ENCODE measurements around the gene MAPKAP1.

MAPKAP1 gene

GRCh38 chr9:125505988-125506438 is 201.0 kb downstream of the MAPKAP1 start:
- no peak overlapping the region for H2AFZ ChIP-seq (ENCODE audit: low read depth, low read length)
- H3K27me3 ChIP-seq (ENCODE audit: insufficient read depth, low read length, poor library complexity), result no peaks in the 10 kb centered on the region
- no peaks in the 10 kb centered on the region for H3K4me1 ChIP-seq (ENCODE audit: insufficient read depth, low read length)
- H3K36me3 ChIP-seq (ENCODE audit: insufficient read depth, low read length), result 0 out of 2 replicates have a peak, but pooled peaks cover 4% of the 10 kb centered on the region
- H3K4me3 ChIP-seq (ENCODE audit: low read depth in 1 of 2, low read length in 2 of 2), result no peak overlapping the region
- no peak for TF ChIP-seq CTCF (IDR thresholded peaks at IDR 0.05; ENCODE audit: borderline replicate concordance, extremely low read depth, low read length, poor library complexity, severe bottlenecking)
- no peak for TF ChIP-seq EZH2 (IDR thresholded peaks at IDR 0.05; ENCODE audit: borderline replicate concordance, low read depth, low read length, severe bottlenecking)
- no peak overlapping the region for H3K27ac ChIP-seq (ENCODE audit: low read length)
- no peak overlapping the region for H3K4me2 ChIP-seq (ENCODE audit: insufficient read depth, low read length)
- H4K20me1 ChIP-seq (ENCODE audit: insufficient read depth, low read length), result no peaks in the 10 kb centered on the region
- no peaks in the 10 kb centered on the region for H3K79me2 ChIP-seq (ENCODE audit: insufficient read depth, low read length)
- H3K9me3 ChIP-seq (ENCODE audit: insufficient read depth, low read length, severe bottlenecking), result no peaks in the 10 kb centered on the region
- ATAC-seq (ENCODE audit: insufficient read depth, low read depth) (no peak), DNase-seq (no peak)
- no peak overlapping the region for H3K9ac ChIP-seq (ENCODE audit: low read depth, low read length)

GRCh38 chr9:125504616-125505015 is 202.4 kb downstream of the MAPKAP1 start:
- no peaks in the 10 kb centered on the region for H3K27me3 ChIP-seq (ENCODE audit: insufficient read depth, low read length, poor library complexity)
- no peaks in the 10 kb centered on the region for H4K20me1 ChIP-seq (ENCODE audit: insufficient read depth, low read length)
- DNase-seq (no peak), ATAC-seq (ENCODE audit: insufficient read depth, low read depth) (no peak)
- H3K27ac ChIP-seq (ENCODE audit: low read length), result no peak overlapping the region
- no peak overlapping the region for H3K9ac ChIP-seq (ENCODE audit: low read depth, low read length)
- H3K4me2 ChIP-seq (ENCODE audit: insufficient read depth, low read length), result no peak overlapping the region
- no peaks in the 10 kb centered on the region for H3K4me1 ChIP-seq (ENCODE audit: insufficient read depth, low read length)
- TF ChIP-seq EZH2 (IDR thresholded peaks at IDR 0.05; ENCODE audit: borderline replicate concordance, low read depth, low read length, severe bottlenecking) (no peak), CTCF (IDR thresholded peaks at IDR 0.05; ENCODE audit: borderline replicate concordance, extremely low read depth, low read length, poor library complexity, severe bottlenecking) (no peak)
- 0 out of 2 replicates have a peak, but pooled peaks cover 4% of the 10 kb centered on the region for H3K36me3 ChIP-seq (ENCODE audit: insufficient read depth, low read length)
- no peak overlapping the region for H2AFZ ChIP-seq (ENCODE audit: low read depth, low read length)
- no peaks in the 10 kb centered on the region for H3K79me2 ChIP-seq (ENCODE audit: insufficient read depth, low read length)
- no peak overlapping the region for H3K4me3 ChIP-seq (ENCODE audit: low read depth in 1 of 2, low read length in 2 of 2)
- H3K9me3 ChIP-seq (ENCODE audit: insufficient read depth, low read length, severe bottlenecking), result no peaks in the 10 kb centered on the region

- Histone ChIP-seq H3K4me1 (ENCODE audit: insufficient read depth, low read length) (no peaks in the 10 kb centered on the region), H3K4me3 (ENCODE audit: low read depth in 1 of 2, low read length in 2 of 2) (no peak overlapping the region), H3K79me2 (ENCODE audit: insufficient read depth, low read length) (no peaks in the 10 kb centered on the region), H3K27me3 (ENCODE audit: insufficient read depth, low read length, poor library complexity) (no peaks in the 10 kb centered on the region), H3K9ac (ENCODE audit: low read depth, low read length) (no peak overlapping the region), H3K9me3 (ENCODE audit: insufficient read depth, low read length, severe bottlenecking) (no peaks in the 10 kb centered on the region), H3K4me2 (ENCODE audit: insufficient read depth, low read length) (no peak overlapping the region), H2AFZ (ENCODE audit: low read depth, low read length) (no peak overlapping the region), H4K20me1 (ENCODE audit: insufficient read depth, low read length) (no peaks in the 10 kb centered on the region), H3K27ac (ENCODE audit: low read length) (no peak overlapping the region), H3K36me3 (ENCODE audit: insufficient read depth, low read length) (no peaks in the 10 kb centered on the region; the same call in 1 of the 2 replicates)
- no peak for DNase-seq
- no peak for ATAC-seq (ENCODE audit: insufficient read depth, low read depth)
- TF ChIP-seq CTCF (IDR thresholded peaks at IDR 0.05; ENCODE audit: borderline replicate concordance, extremely low read depth, low read length, poor library complexity, severe bottlenecking), result no peak
- no peak for TF ChIP-seq EZH2 (IDR thresholded peaks at IDR 0.05; ENCODE audit: borderline replicate concordance, low read depth, low read length, severe bottlenecking)
Measured at GRCh38 chr9:125497906-125498305, 209.1 kb downstream of the MAPKAP1 start.

GRCh38 chr9:125497478-125497877 is 209.5 kb downstream of the MAPKAP1 start:
- H3K9ac ChIP-seq (ENCODE audit: low read depth, low read length), result no peak overlapping the region
- H3K36me3 ChIP-seq (ENCODE audit: insufficient read depth, low read length), result no peaks in the 10 kb centered on the region; the same call in 1 of the 2 replicates
- H3K4me3 ChIP-seq (ENCODE audit: low read depth in 1 of 2, low read length in 2 of 2), result no peak overlapping the region
- DNase-seq (no peak), ATAC-seq (ENCODE audit: insufficient read depth, low read depth) (no peak)
- no peaks in the 10 kb centered on the region for H3K79me2 ChIP-seq (ENCODE audit: insufficient read depth, low read length)
- H3K27ac ChIP-seq (ENCODE audit: low read length), result no peak overlapping the region
- TF ChIP-seq EZH2 (IDR thresholded peaks at IDR 0.05; ENCODE audit: borderline replicate concordance, low read depth, low read length, severe bottlenecking) (no peak), CTCF (IDR thresholded peaks at IDR 0.05; ENCODE audit: borderline replicate concordance, extremely low read depth, low read length, poor library complexity, severe bottlenecking) (no peak)
- no peaks in the 10 kb centered on the region for H3K27me3 ChIP-seq (ENCODE audit: insufficient read depth, low read length, poor library complexity)
- no peak overlapping the region for H2AFZ ChIP-seq (ENCODE audit: low read depth, low read length)
- no peaks in the 10 kb centered on the region for H4K20me1 ChIP-seq (ENCODE audit: insufficient read depth, low read length)
- no peaks in the 10 kb centered on the region for H3K4me1 ChIP-seq (ENCODE audit: insufficient read depth, low read length)
- no peak overlapping the region for H3K4me2 ChIP-seq (ENCODE audit: insufficient read depth, low read length)
- H3K9me3 ChIP-seq (ENCODE audit: insufficient read depth, low read length, severe bottlenecking), result no peaks in the 10 kb centered on the region

Measured in DND-41 (cell line).